CD4-positive, alpha-beta T cell treated with Interleukin-15 for 4 hours (primary cell): ENCODE measurements around the gene PGM2.

Experiments
- DNase-seq: peaks from one replicate; pipeline ENCODE4 v3.0.0-alpha.2; 2020; ENCODE audit warnings: low spot score

PGM2 gene

GRCh38 chr4:37902738-37903693 is 76.5 kb downstream of the PGM2 start:
- DNase-seq: no peak

- no peak for DNase-seq
Measured at GRCh38 chr4:37903901-37904300, 77.4 kb downstream of the PGM2 start.

GRCh38 chr4:37904824-37905223 is 78.3 kb downstream of the PGM2 start:
- no peak for DNase-seq

GRCh38 chr4:37905533-37906169 is 79.2 kb downstream of the PGM2 start:
- no peak for DNase-seq

GRCh38 chr4:37908488-37909331 is 82.2 kb downstream of the PGM2 start:
- no peak for DNase-seq

GRCh38 chr4:37909332-37910090 is 83.0 kb downstream of the PGM2 start:
- no peak for DNase-seq

GRCh38 chr4:37910091-37910486 is 83.6 kb downstream of the PGM2 start:
- DNase-seq: no peak
